GM21381 (cell line): Measurements from ENCODE around the gene ZNF397.
"Not testable (repeated sequence)": the region's sequence is repeated elsewhere in the genome, so short reads cannot be mapped to it uniquely, and the experiment has no call there.

ENCODE experiments used
- ATAC-seq: cut with Tn5 transposase; IDR thresholded peaks from one replicate; pipeline ENCODE4 v1.9.1; 2021; ENCODE audit warnings: mild to moderate bottlenecking, moderate library complexity; ENCODE audit not compliant: unreplicated experiment

Gene ZNF397

GRCh38 chr18:35240664-35241447 is at the start of gene ZNF397:
Gene ZNF397, plus strand, starts transcription at chr18:35241034. Its CDS starts 1,437 bp downstream, at chr18:35242471.
- peak; percentile 99 for ATAC-seq

GRCh38 chr18:35191698-35192025 is 49.2 kb upstream of the ZNF397 start:
- ATAC-seq, result no peak

- no peak for ATAC-seq
These were observed 48.4 kb upstream of the ZNF397 start for GRCh38 chr18:35192415-35192814.

GRCh38 chr18:35193316-35193715 is 47.5 kb upstream of the ZNF397 start:
- no peak for ATAC-seq

- ATAC-seq, result no peak
These were observed 43.5 kb upstream of the ZNF397 start for GRCh38 chr18:35197296-35197695.

GRCh38 chr18:35201256-35201931 is 39.4 kb upstream of the ZNF397 start:
- no peak for ATAC-seq

- ATAC-seq, result no peak
These were observed 37.8 kb upstream of the ZNF397 start for GRCh38 chr18:35203067-35203466.

- ATAC-seq, result no peak
These were observed 35.6 kb upstream of the ZNF397 start for GRCh38 chr18:35205199-35205712.

- not testable (repeated sequence) for ATAC-seq
These were observed 34.9 kb upstream of the ZNF397 start for GRCh38 chr18:35205746-35206458.

GRCh38 chr18:35215026-35215425 is 25.8 kb upstream of the ZNF397 start:
- no peak for ATAC-seq

GRCh38 chr18:35216611-35217010 is 24.2 kb upstream of the ZNF397 start:
- not testable (repeated sequence) for ATAC-seq

GRCh38 chr18:35219331-35219730 is 21.5 kb upstream of the ZNF397 start:
- not testable (repeated sequence) for ATAC-seq

GRCh38 chr18:35220424-35220823 is 20.4 kb upstream of the ZNF397 start:
- no peak for ATAC-seq

- ATAC-seq, result no peak
These were observed 17.0 kb upstream of the ZNF397 start for GRCh38 chr18:35223797-35224196.

- no peak for ATAC-seq
These were observed 13.6 kb upstream of the ZNF397 start for GRCh38 chr18:35227254-35227653.

GRCh38 chr18:35231052-35231451 is 9.8 kb upstream of the ZNF397 start:
- ATAC-seq, result peak; percentile 91

- no peak for ATAC-seq
These were observed 4.1 kb upstream of the ZNF397 start for GRCh38 chr18:35236571-35237363.

- no peak for ATAC-seq
These were observed 1.5 kb upstream of the ZNF397 start for GRCh38 chr18:35239314-35239713.

- no peak for ATAC-seq
These were observed 592 bp downstream of the ZNF397 start for GRCh38 chr18:35241448-35241804.

- no peak for ATAC-seq
These were observed 1.6 kb downstream of the ZNF397 start for GRCh38 chr18:35242426-35242825.

- no peak for ATAC-seq
These were observed 3.8 kb downstream of the ZNF397 start for GRCh38 chr18:35244671-35245070.
